GM21367 (cell line): ENCODE results near the gene GRID1.

Source experiments
- ATAC-seq: cut with Tn5 transposase; IDR thresholded peaks from one replicate; pipeline ENCODE4 v1.9.1; 2021; ENCODE audit not compliant: unreplicated experiment

GRID1 gene

GRCh38 chr10:85920311-85920710 is 446.3 kb downstream of the GRID1 start:
- no peak for ATAC-seq

- ATAC-seq = no peak
Observed at GRCh38 chr10:85919491-85920021, 447.0 kb downstream of the GRID1 start.

- ATAC-seq = no peak
Observed at GRCh38 chr10:85918371-85918770, 448.2 kb downstream of the GRID1 start.

- no peak for ATAC-seq
Observed at GRCh38 chr10:85917601-85918000, 449.0 kb downstream of the GRID1 start.

GRCh38 chr10:85916994-85917573 is 449.5 kb downstream of the GRID1 start:
- no peak for ATAC-seq

GRCh38 chr10:85916286-85916685 is 450.3 kb downstream of the GRID1 start:
- ATAC-seq = no peak

GRCh38 chr10:85915245-85915846 is 451.2 kb downstream of the GRID1 start:
- ATAC-seq = no peak

GRCh38 chr10:85914720-85915119 is 451.9 kb downstream of the GRID1 start:
- no peak for ATAC-seq

GRCh38 chr10:85908462-85908861 is 458.1 kb downstream of the GRID1 start:
- ATAC-seq = no peak

- ATAC-seq = no peak
Observed at GRCh38 chr10:85902051-85902450, 464.5 kb downstream of the GRID1 start.

GRCh38 chr10:85901599-85901998 is 465.0 kb downstream of the GRID1 start:
- ATAC-seq = no peak

GRCh38 chr10:85900487-85900886 is 466.1 kb downstream of the GRID1 start:
- no peak for ATAC-seq

GRCh38 chr10:85900061-85900460 is 466.5 kb downstream of the GRID1 start:
- no peak for ATAC-seq

- no peak for ATAC-seq
Observed at GRCh38 chr10:85891472-85891871, 475.1 kb downstream of the GRID1 start.

GRCh38 chr10:85888559-85888958 is 478.0 kb downstream of the GRID1 start:
- no peak for ATAC-seq

- no peak for ATAC-seq
Observed at GRCh38 chr10:85888004-85888403, 478.6 kb downstream of the GRID1 start.

- ATAC-seq = no peak
Observed at GRCh38 chr10:85874208-85874607, 492.4 kb downstream of the GRID1 start.

GRCh38 chr10:85873063-85873462 is 493.5 kb downstream of the GRID1 start:
- ATAC-seq = no peak

GRCh38 chr10:85868627-85869499 is 497.7 kb downstream of the GRID1 start:
- ATAC-seq = no peak

- ATAC-seq = no peak
Observed at GRCh38 chr10:85864868-85865526, 501.6 kb downstream of the GRID1 start.

GRCh38 chr10:85864173-85864549 is 502.4 kb downstream of the GRID1 start:
- no peak for ATAC-seq
